HCT116 (cell line): ENCODE data around the gene BICDL2. TPM values are rescaled to one million over a fixed set of nuclear protein-coding genes. Genes with fewer than 3 reads are reported as not detected.

ENCODE experiments used
- ATAC-seq: fragments of 200-7000 bp; cut with Tn5 transposase; 2 replicates; pipeline ENCODE4 v1.9.1; 2020; ENCODE audit warnings: mild to moderate bottlenecking, moderate library complexity
- BruUV-seq: library from RNA; stranded (reverse); fragments of 400-500 nt; replicated peaks from 2 replicates; lab custom pipeline; 2021; lab: Mats Ljungman, UMichigan
- CTCF ChIA-PET: fragments of 300-600 bp; sonication (Branson Sonifier 250); formaldehyde crosslinking; loops from one replicate; lab custom pipeline; 2021; ENCODE audit warnings: antibody characterized with exemption; lab: Charles Lee
- POLR2A ChIA-PET: fragments of 300-600, 350-600 bp; sonication (Branson Sonifier 250); formaldehyde crosslinking; loops from one replicate; lab custom pipeline; 2021; ENCODE audit warnings: antibody characterized with exemption; lab: Charles Lee
- RAD21 ChIA-PET, 2 experiments: fragments of 300-600 bp; sonication (Branson Sonifier 250); formaldehyde crosslinking; loops; one replicate each; lab custom pipeline; 2023; ENCODE audit warnings: low total read pairs in 2 of 2; ENCODE audit not compliant: uncharacterized antibody in 2 of 2, unreplicated experiment in 2 of 2, low non-redundant PET in 1 of 2; lab: Charles Lee
- DNase-seq: peaks from one replicate; pipeline ENCODE4 v3.0.0-alpha.2; 2010; ENCODE audit warnings: low read depth, low spot score
- H2AFZ ChIP-seq: fragments of 200-600 bp; shearing (Covaris generic), sonication (generic); 2 replicates; pipeline ENCODE4 v1.6.1; 2017; ENCODE audit warnings: low read depth, mixed run types, mixed read lengths, antibody characterized with exemption, low read length; ENCODE audit not compliant: poor library complexity, severe bottlenecking
- H3K27ac ChIP-seq: 2 replicates; pipeline ENCODE4 v1.5.1; 2012; ENCODE audit warnings: low read depth, low read length
- H3K27me3 ChIP-seq: fragments of 200-600 bp; sonication (generic); 2 replicates; pipeline ENCODE4 v1.6.1; 2016; ENCODE audit warnings: mixed run types, low read length, mixed read lengths; ENCODE audit not compliant: insufficient read depth
- H3K36me3 ChIP-seq, 2 experiments: fragments of 200-500 bp in 1 of 2; fragments of 200-600 bp in 1 of 2; sonication (Bioruptor generic) in 1 of 2; sonication (generic) in 1 of 2; 2 replicates each; pipeline versions ENCODE4 v1.5.1 to v1.6.1; 2014 to 2016; ENCODE audit warnings: low read length in 2 of 2, inconsistent platforms in 1 of 2, mixed read lengths in 1 of 2, mixed run types in 1 of 2; ENCODE audit not compliant: insufficient read depth in 2 of 2, control insufficient read depth in 1 of 2
- H3K4me1 ChIP-seq, 2 experiments: fragments of 200-600 bp in 1 of 2; sonication (generic) in 1 of 2; 2 replicates each; pipeline versions ENCODE4 v1.5.1 to v1.6.1; 2012 to 2017; ENCODE audit warnings: low read length in 2 of 2, inconsistent platforms in 1 of 2, mild to moderate bottlenecking in 1 of 2, mixed read lengths in 1 of 2, mixed run types in 1 of 2, moderate library complexity in 1 of 2; ENCODE audit not compliant: insufficient read depth in 2 of 2, control insufficient read depth in 1 of 2
- H3K4me2 ChIP-seq: fragments of 200-600 bp; sonication (generic); 2 replicates; pipeline ENCODE4 v1.6.1; 2017; ENCODE audit warnings: mixed run types, low read length, mixed read lengths
- H3K4me3 ChIP-seq, 2 experiments: fragments of 200-600 bp in 1 of 2; sonication (generic) in 1 of 2; replicated peaks in 1 of 2; 2 replicates each; pipeline ENCODE4 v1.5.1; 2011 to 2016; ENCODE audit warnings: low read length in 2 of 2, control low read depth in 1 of 2, low read depth in 1 of 2, mild to moderate bottlenecking in 1 of 2, mixed read lengths in 1 of 2, mixed run types in 1 of 2
- H3K79me2 ChIP-seq: fragments of 200-600 bp; sonication (generic); 2 replicates; pipeline ENCODE4 v1.6.1; 2017; ENCODE audit warnings: mild to moderate bottlenecking, mixed run types, low read length, moderate library complexity, mixed read lengths; ENCODE audit not compliant: insufficient read depth
- H3K9ac ChIP-seq: fragments of 200-600 bp; sonication (generic); 2 replicates; pipeline ENCODE4 v1.6.1; 2016; ENCODE audit warnings: low read length, mixed read lengths
- H3K9me2 ChIP-seq: fragments of 200-600 bp; sonication (generic), shearing (Covaris generic); 2 replicates; pipeline ENCODE4 v1.6.1; 2017; ENCODE audit warnings: mixed run types, mild to moderate bottlenecking, moderate library complexity; ENCODE audit not compliant: insufficient read depth
- H3K9me3 ChIP-seq, 2 experiments: fragments of 200-500 bp in 1 of 2; fragments of 200-600 bp in 1 of 2; sonication (Bioruptor generic) in 1 of 2; sonication (generic) in 1 of 2; 2 replicates each; pipeline ENCODE4 v1.6.1; 2014 to 2017; ENCODE audit warnings: low read length in 2 of 2, mixed read lengths in 2 of 2, inconsistent platforms in 1 of 2, low read depth in 1 of 2, mild to moderate bottlenecking in 1 of 2, mixed run types in 1 of 2, moderate library complexity in 1 of 2; ENCODE audit not compliant: control insufficient read depth in 1 of 2, insufficient read depth in 1 of 2
- H4K20me1 ChIP-seq: fragments of 200-600 bp; sonication (generic), shearing (Covaris generic); 2 replicates; pipeline ENCODE4 v1.6.1; 2017; ENCODE audit warnings: mixed run types, mild to moderate bottlenecking, moderate library complexity; ENCODE audit not compliant: insufficient read depth
- ATF3 ChIP-seq: IDR thresholded peaks from 2 replicates; pipeline ENCODE4 v1.6.1; 2012
- CEBPB ChIP-seq: IDR thresholded peaks from 2 replicates; pipeline ENCODE4 v1.6.1; 2012; ENCODE audit warnings: low read depth
- ELF1 ChIP-seq: IDR thresholded peaks from 2 replicates; pipeline ENCODE4 v1.6.1; 2012; ENCODE audit warnings: low read depth, borderline replicate concordance
- EZH2phosphoT487 ChIP-seq: fragments of 200-600 bp; IDR thresholded peaks from 2 replicates; pipeline ENCODE4 v1.6.1; 2018; ENCODE audit warnings: antibody characterized with exemption, borderline replicate concordance
- FOSL1 ChIP-seq: IDR thresholded peaks from 2 replicates; pipeline ENCODE4 v1.6.1; 2012; ENCODE audit warnings: low read depth
- MAX ChIP-seq: IDR thresholded peaks from 2 replicates; pipeline ENCODE4 v1.6.1; 2012
- POLR2A ChIP-seq: IDR thresholded peaks from 2 replicates; pipeline ENCODE4 v1.7.0; 2011; ENCODE audit warnings: borderline replicate concordance; ENCODE audit not compliant: insufficient read depth, insufficient read length; ENCODE audit errors: extremely low read depth
- POLR2AphosphoS5 ChIP-seq: IDR thresholded peaks from 2 replicates; pipeline ENCODE4 v1.6.1; 2011; ENCODE audit warnings: mild to moderate bottlenecking, low read depth, low read length, moderate library complexity
- RAD21 ChIP-seq: IDR thresholded peaks from 2 replicates; pipeline ENCODE4 v1.6.1; 2012; ENCODE audit warnings: low read depth, mild to moderate bottlenecking
- SIN3A ChIP-seq: IDR thresholded peaks from 2 replicates; pipeline ENCODE4 v1.6.1; 2012; ENCODE audit warnings: low read depth
- SP1 ChIP-seq: IDR thresholded peaks from 2 replicates; pipeline ENCODE4 v1.6.1; 2012; ENCODE audit warnings: low read depth
- TCF7L2 ChIP-seq: IDR thresholded peaks from 2 replicates; pipeline ENCODE4 v1.7.0; 2011; ENCODE audit warnings: borderline replicate concordance, inconsistent platforms; ENCODE audit not compliant: insufficient read depth, insufficient read length; ENCODE audit errors: extremely low read depth
- YY1 ChIP-seq: IDR thresholded peaks from 2 replicates; pipeline ENCODE4 v1.6.1; 2011; ENCODE audit warnings: low read length, low read depth, moderate library complexity, mild to moderate bottlenecking; ENCODE audit not compliant: insufficient replicate concordance; ENCODE audit errors: extremely low read depth
- ZBTB33 ChIP-seq: IDR thresholded peaks from 2 replicates; pipeline ENCODE4 v1.6.1; 2011; ENCODE audit warnings: mild to moderate bottlenecking, low read length, moderate library complexity; ENCODE audit not compliant: insufficient replicate concordance; ENCODE audit errors: extremely low read depth
- ZNF274 ChIP-seq: fragments of 200-500 bp; sonication (Bioruptor generic); IDR thresholded peaks from 2 replicates; pipeline ENCODE4 v1.6.1; 2014; ENCODE audit warnings: mild to moderate bottlenecking, low read depth, low read length, inconsistent platforms
- intact Hi-C: fragments of 100-400 bp; cut with micrococcal nuclease; formaldehyde crosslinking; loops from 2 replicates; pipeline ENCODE4 v1.10.0; 2022
- total RNA-seq: library from RNA; stranded (reverse); gene quantifications from one replicate; pipeline ENCODE4 v1.2.1, GENCODE V29; 2021; ENCODE audit not compliant: unreplicated experiment

The BICDL2 gene
- total RNA-seq, 1 experiment from 2014 or later, result 21.3 TPM

GRCh38 chr16:3038896-3039295, 2.2 kb upstream of the BICDL2 start:
- H3K27ac ChIP-seq, result no peak overlapping the region
- H3K79me2 ChIP-seq, result no peaks in the 10 kb centered on the region
- peaks cover 24 to 62% of the 10 kb centered on the region in 2 experiments for H3K4me1 ChIP-seq
- no TSS peak for BruUV-seq
- no peak overlapping the region for H3K9ac ChIP-seq
- peak overlapping the region; percentile 44 for H3K4me2 ChIP-seq
- no peaks in the 10 kb centered on the region for H3K36me3 ChIP-seq
- ChIA-PET RAD21 (no interaction called here), CTCF (interaction anchor here (1.2 to 1.9 kb wide), 2 partner anchors 8 to 11 kb away, joined by 3 to 15 read pairs; no protein-coding TSS in a partner anchor), POLR2A (interaction anchor here (1.0 to 2.0 kb wide), 4 partner anchors 10 to 17 kb away, joined by 3 to 16 read pairs (median 6); partner anchors contain the start of genes HCFC1R1 and THOC6)
- H3K27me3 ChIP-seq, result no peaks in the 10 kb centered on the region
- no peaks in the 10 kb centered on the region for H3K9me3 ChIP-seq
- ATAC-seq (no peak), DNase-seq (no peak)
- H3K4me3 ChIP-seq, result no peak overlapping the region
- H4K20me1 ChIP-seq, result no peaks in the 10 kb centered on the region
- no peak overlapping the region for H2AFZ ChIP-seq
- intact Hi-C loops, result no loop called here
- TF ChIP-seq SP1 (no peak), YY1 (no peak), FOSL1 (no peak), ATF3 (no peak), ELF1 (no peak), RAD21 (no peak), CEBPB (no peak), TCF7L2 (no peak), EZH2phosphoT487 (no peak)
- H3K9me2 ChIP-seq, result no peaks in the 10 kb centered on the region

- BruUV-seq, result no TSS peak
- POLR2A ChIA-PET, result interaction anchor here (2.0 kb wide), 1 partner anchor 10 kb away, joined by 16 read pairs; no protein-coding TSS in a partner anchor
- intact Hi-C loops, result no loop called here
- no peaks in the 10 kb centered on the region for H3K27me3 ChIP-seq
- H3K4me3 ChIP-seq, result no peak overlapping the region
- H3K9me2 ChIP-seq, result no peaks in the 10 kb centered on the region
- H3K4me1 ChIP-seq, result peaks cover 24 to 59% of the 10 kb centered on the region in 2 experiments
- RAD21 ChIA-PET, result no interaction called here
- H4K20me1 ChIP-seq, result no peaks in the 10 kb centered on the region
- no peaks in the 10 kb centered on the region for H3K9me3 ChIP-seq
- H3K4me2 ChIP-seq, result no peak overlapping the region
- H3K79me2 ChIP-seq, result no peaks in the 10 kb centered on the region
- ATAC-seq (no peak), DNase-seq (no peak)
- CTCF ChIA-PET, result interaction anchor here (1.9 kb wide), 1 partner anchor 10 kb away, joined by 15 read pairs; no protein-coding TSS in a partner anchor
- no peak overlapping the region for H3K9ac ChIP-seq
- no peaks in the 10 kb centered on the region for H3K36me3 ChIP-seq
- no peak overlapping the region for H2AFZ ChIP-seq
- H3K27ac ChIP-seq, result no peak overlapping the region
- TF ChIP-seq POLR2AphosphoS5 (no peak), SIN3A (no peak), ATF3 (no peak), MAX (no peak), POLR2A (no peak), ZNF274 (no peak), ELF1 (no peak), ZBTB33 (no peak), YY1 (no peak), CEBPB (no peak), EZH2phosphoT487 (no peak)
These were observed 1.5 kb upstream of the BICDL2 start for GRCh38 chr16:3038256-3038655.
